ENCODE data around the gene GAPT. TPM values are rescaled to one million over a fixed set of nuclear protein-coding genes. Genes with fewer than 3 reads are reported as not detected.

Gene GAPT
- polyA plus RNA-seq, 2 of the 4 experiments (the other 2 are of a cell fraction): not detected

GRCh38 chr5:58452566-58453258, 38.5 kb upstream of the GAPT start:
- Histone ChIP-seq H3K27ac (peak overlapping the region; percentile 96 to 100; a peak in 4 of 6 replicates), H3K4me2 (peak overlapping the region; percentile 67)
- FAIRE-seq: peak; percentile 18
- peak; percentile 26; the same call in 1 of the 2 replicates for TF ChIP-seq REST (IDR thresholded peaks at IDR 0.05)
- TF ChIP-seq KDM5A (IDR thresholded peaks at IDR 0.05): no peak
- no peak for TF ChIP-seq CHD2 (IDR thresholded peaks at IDR 0.05; ENCODE audit: low read length, partially characterized antibody)
- no peak for TF ChIP-seq JUNB (IDR thresholded peaks at IDR 0.05)
- no peak for TF ChIP-seq CTCF (IDR thresholded peaks at IDR 0.05)
- no peak for TF ChIP-seq HES2 (IDR thresholded peaks at IDR 0.05)
- no peak for TF ChIP-seq MAFK (IDR thresholded peaks at IDR 0.05; ENCODE audit: partially characterized antibody)
- no peak; the same call in none of the 2 replicates for TF ChIP-seq EHF (CRISPR knock-in tag; IDR thresholded peaks at IDR 0.05)
- TF ChIP-seq NFE2L2 (conservative IDR thresholded peaks at IDR 0.05; ENCODE audit: low read length): no peak
- no peak for TF ChIP-seq EHMT2 (IDR thresholded peaks at IDR 0.05; ENCODE audit: low read depth)
- no peak for TF ChIP-seq EP300 (IDR thresholded peaks at IDR 0.05)
- TF ChIP-seq HEYL (CRISPR knock-in tag; IDR thresholded peaks at IDR 0.05): no peak
- no peak; a peak in 1 of 5 replicates for TF ChIP-seq RAD21 (conservative IDR thresholded peaks at IDR 0.05 in 1 of 2, IDR thresholded peaks at IDR 0.05 in 1 of 2)
- no peak for TF ChIP-seq NR3C1 (IDR thresholded peaks at IDR 0.05)
- no peak for TF ChIP-seq ZFP36 (IDR thresholded peaks at IDR 0.05; ENCODE audit: borderline replicate concordance, partially characterized antibody)
- peak; percentile 68; the same call in 1 of the 2 replicates for TF ChIP-seq PBX3 (IDR thresholded peaks at IDR 0.05)
- TF ChIP-seq USF2 (IDR thresholded peaks at IDR 0.05): no peak
- TF ChIP-seq POLR2A (IDR thresholded peaks at IDR 0.05; ENCODE audit: low read length): no peak
- TF ChIP-seq HDAC2 (IDR thresholded peaks at IDR 0.05): no peak
- TF ChIP-seq CHD4 (IDR thresholded peaks at IDR 0.05; ENCODE audit: borderline replicate concordance): no peak
- TF ChIP-seq BCL3 (IDR thresholded peaks at IDR 0.05): 0 out of 3 replicates have a peak, but pooled peaks have one; percentile 26
- TF ChIP-seq CBX8 (IDR thresholded peaks at IDR 0.05): no peak
- no peak for TF ChIP-seq BHLHE40 (IDR thresholded peaks at IDR 0.05; ENCODE audit: low read depth, low read length)
- no peak for TF ChIP-seq E2F6 (IDR thresholded peaks at IDR 0.05; ENCODE audit: borderline replicate concordance, low read depth)
- TF ChIP-seq MAZ (IDR thresholded peaks at IDR 0.05; ENCODE audit: borderline replicate concordance, low read depth, low read length): no peak
- no peak for TF ChIP-seq TFCP2L1 (CRISPR knock-in tag; IDR thresholded peaks at IDR 0.05)
- no peak for TF ChIP-seq ELK1 (IDR thresholded peaks at IDR 0.05; ENCODE audit: low read depth, low read length)
- no peak for TF ChIP-seq RFX5 (IDR thresholded peaks at IDR 0.05)
- TF ChIP-seq FOSL2 (IDR thresholded peaks at IDR 0.05): no peak
- TF ChIP-seq FOSL2 (CRISPR knock-in tag; IDR thresholded peaks at IDR 0.05): no peak
- TF ChIP-seq TP53 (CRISPR knock-in tag; IDR thresholded peaks at IDR 0.05): no peak

More at GRCh38 chr5:58452566-58453258, 38.5 kb upstream of the GAPT start:
- 43% methylated on average over 3 of the region's 3 CpGs for WGBS (ENCODE audit: missing lambda C conversion rate)
- Histone ChIP-seq H3K4me3 (peak overlapping the region; percentile 91; the same call in 2 of the 3 replicates), H3K4me1 (peaks cover 38% of the 10 kb centered on the region), H3K9me3 (no peaks in the 10 kb centered on the region)
- ATAC-seq: peak; percentile 6 to 27; a peak in 4 of 6 replicates
- peak in 1 of 2 experiments; percentile 54 for DNase-seq (ENCODE audit: low read depth in 1 of 2, low spot score in 1 of 2)
- ChIA-PET CTCF (interaction anchor here (0.7 to 1.0 kb wide), 2 partner anchors 13 to 565 kb away, joined by 3 to 4 read pairs; no protein-coding TSS in a partner anchor), POLR2A (interaction anchor here (1.7 kb wide), 1 partner anchor 565 kb away, joined by 7 read pairs; no protein-coding TSS in a partner anchor)

All from A549 (cell line).